GM18498 (cell line): Measurements from ENCODE around the gene GSTM4.
A peak's percentile ranks its signal among the peaks of the same experiment; 100 is the strongest.
"Not testable (repeated sequence)": the region's sequence is repeated elsewhere in the genome, so short reads cannot be mapped to it uniquely, and the experiment has no call there.

Experiments
- ATAC-seq: cut with Tn5 transposase; IDR thresholded peaks from one replicate; pipeline ENCODE4 v1.9.1; 2021; ENCODE audit warnings: mild to moderate bottlenecking, moderate library complexity; ENCODE audit not compliant: unreplicated experiment

Gene GSTM4

GRCh38 chr1:109660691-109661026, 4.8 kb downstream of the GSTM4 start:
- ATAC-seq = not testable (repeated sequence)

GRCh38 chr1:109661391-109661790, 5.5 kb downstream of the GSTM4 start:
- ATAC-seq = no peak

GRCh38 chr1:109664671-109665070, 8.8 kb downstream of the GSTM4 start:
- ATAC-seq = no peak

GRCh38 chr1:109667452-109668122, 11.7 kb downstream of the GSTM4 start, which contains the start of gene GSTM2:
TSS of gene GSTM2 (plus strand) at chr1:109668057. CDS start at chr1:109668116, 59 bp downstream.
- peak; percentile 99 for ATAC-seq

- no peak for ATAC-seq
These were observed 12.3 kb downstream of the GSTM4 start for GRCh38 chr1:109668123-109668775.

GRCh38 chr1:109669246-109669948, 13.5 kb downstream of the GSTM4 start:
- no peak for ATAC-seq

GRCh38 chr1:109669949-109670302, 14.0 kb downstream of the GSTM4 start:
- ATAC-seq = not testable (repeated sequence)

GRCh38 chr1:109671067-109671466, 15.2 kb downstream of the GSTM4 start:
- ATAC-seq = no peak

GRCh38 chr1:109673861-109674260, 18.0 kb downstream of the GSTM4 start:
- not testable (repeated sequence) for ATAC-seq

- not testable (repeated sequence) for ATAC-seq
These were observed 20.9 kb downstream of the GSTM4 start for GRCh38 chr1:109676683-109677381.

GRCh38 chr1:109677459-109677858, 21.6 kb downstream of the GSTM4 start:
- no peak for ATAC-seq

GRCh38 chr1:109678637-109679036, 22.7 kb downstream of the GSTM4 start:
- ATAC-seq = not testable (repeated sequence)

GRCh38 chr1:109684777-109685176, 28.9 kb downstream of the GSTM4 start:
- not testable (repeated sequence) for ATAC-seq

GRCh38 chr1:109685399-109685798, 29.5 kb downstream of the GSTM4 start:
- ATAC-seq = not testable (repeated sequence)

GRCh38 chr1:109685890-109686289, 30.0 kb downstream of the GSTM4 start:
- ATAC-seq = not testable (repeated sequence)

GRCh38 chr1:109687109-109687508, 31.2 kb downstream of the GSTM4 start:
- not testable (repeated sequence) for ATAC-seq

- ATAC-seq = peak; percentile 98
These were observed 32.0 kb downstream of the GSTM4 start, which contains the start of gene GSTM1 for GRCh38 chr1:109687641-109688499. TSS of gene GSTM1 (plus strand) at chr1:109687817. CDS start at chr1:109687874, 57 bp downstream.

GRCh38 chr1:109689844-109690405, 34.0 kb downstream of the GSTM4 start:
- no peak for ATAC-seq

GRCh38 chr1:109691759-109692158, 35.9 kb downstream of the GSTM4 start:
- no peak for ATAC-seq

GRCh38 chr1:109694400-109694799, 38.5 kb downstream of the GSTM4 start:
- not testable (repeated sequence) for ATAC-seq
